Mesodermal cell (in vitro differentiated cells): ENCODE data around the gene HMX3.

Source experiments
- H3K27ac ChIP-seq: 2 replicates; pipeline ENCODE4 v1.7.0; 2013; ENCODE audit warnings: mild to moderate bottlenecking, low read depth, low read length, moderate library complexity; ENCODE audit not compliant: severe bottlenecking
- H3K36me3 ChIP-seq: 2 replicates; pipeline ENCODE4 v1.7.1; 2013; ENCODE audit warnings: mild to moderate bottlenecking, low read length, moderate library complexity; ENCODE audit not compliant: control insufficient read depth, insufficient read depth
- H3K4me1 ChIP-seq: one replicate; pipeline ENCODE4 v1.7.1; 2013; ENCODE audit warnings: mild to moderate bottlenecking, low read length; ENCODE audit not compliant: insufficient read depth, control insufficient read depth, poor library complexity, severe bottlenecking
- H3K4me3 ChIP-seq: 2 replicates; pipeline ENCODE4 v1.7.0; 2013; ENCODE audit warnings: low read length, control low read depth, mild to moderate bottlenecking; ENCODE audit not compliant: insufficient read depth, poor library complexity, severe bottlenecking; ENCODE audit errors: extremely low read depth
- H3K9me3 ChIP-seq: 2 replicates; pipeline ENCODE4 v1.7.1; 2013; ENCODE audit warnings: mild to moderate bottlenecking, low read length, moderate library complexity; ENCODE audit not compliant: control insufficient read depth
- WGBS, 2 experiments: methylation state at CpG; one replicate each; pipeline ENCODE4 v1.1.5; 2013; ENCODE audit warnings: missing lambda C conversion rate in 2 of 2; ENCODE audit not compliant: insufficient coverage in 2 of 2; 5-methylcytosine and 5-hydroxymethylcytosine counted together

The HMX3 gene

DNA sequence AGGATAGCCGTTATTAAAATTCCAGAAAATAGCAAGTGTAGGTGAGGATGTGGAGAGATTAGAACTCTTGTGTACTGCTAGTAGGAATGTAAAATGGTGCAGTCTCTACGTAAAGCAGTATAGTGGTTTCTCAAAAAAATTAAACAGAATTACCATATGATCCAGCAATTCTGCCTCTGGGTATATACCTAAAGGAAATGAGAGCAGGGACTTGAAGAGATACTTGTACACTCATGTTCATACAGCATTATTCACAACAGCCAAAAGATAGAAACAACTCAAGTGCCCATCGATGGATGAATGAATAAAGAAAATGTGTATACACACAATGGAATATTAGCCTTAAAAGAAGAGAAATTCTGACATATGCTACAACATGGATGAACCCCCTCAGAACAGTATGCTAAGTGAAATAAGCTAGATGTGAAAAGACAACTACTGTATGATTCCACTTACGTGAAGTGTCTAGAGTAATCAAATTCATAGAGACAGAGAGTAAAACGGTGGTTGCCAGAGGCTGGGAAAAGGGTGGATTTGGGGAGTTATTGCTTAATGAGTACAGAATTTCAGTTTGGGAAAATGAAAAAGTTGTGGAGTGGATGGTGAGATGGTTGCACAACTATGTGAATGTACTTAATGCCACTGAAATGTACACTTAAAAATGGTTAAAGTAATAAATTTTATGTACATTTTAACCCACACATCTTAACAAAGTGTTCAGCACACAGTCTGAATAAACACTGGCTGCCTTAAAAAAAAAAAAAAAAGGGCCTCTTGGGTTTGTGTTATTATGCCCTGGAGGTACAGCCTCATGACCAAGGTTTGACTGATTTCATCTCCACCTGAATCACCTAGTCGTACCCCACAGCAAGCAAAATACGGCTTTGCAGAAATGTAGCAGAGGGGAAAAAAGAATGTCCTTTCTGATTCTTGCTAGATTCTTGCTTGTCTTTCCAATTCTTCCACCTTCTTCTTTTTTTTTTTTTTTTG is 44.6 kb downstream of the HMX3 start:
- no peak overlapping the region for H3K4me3 ChIP-seq
- no peaks in the 10 kb centered on the region for H3K4me1 ChIP-seq
- H3K27ac ChIP-seq, result no peak overlapping the region
- WGBS, 2 experiments, result 94 to 95% methylated on average over 3 to 4 of the region's 7 CpGs
- H3K9me3 ChIP-seq, result peaks cover 5% of the 10 kb centered on the region
- H3K36me3 ChIP-seq, result peaks cover 31% of the 10 kb centered on the region

DNA sequence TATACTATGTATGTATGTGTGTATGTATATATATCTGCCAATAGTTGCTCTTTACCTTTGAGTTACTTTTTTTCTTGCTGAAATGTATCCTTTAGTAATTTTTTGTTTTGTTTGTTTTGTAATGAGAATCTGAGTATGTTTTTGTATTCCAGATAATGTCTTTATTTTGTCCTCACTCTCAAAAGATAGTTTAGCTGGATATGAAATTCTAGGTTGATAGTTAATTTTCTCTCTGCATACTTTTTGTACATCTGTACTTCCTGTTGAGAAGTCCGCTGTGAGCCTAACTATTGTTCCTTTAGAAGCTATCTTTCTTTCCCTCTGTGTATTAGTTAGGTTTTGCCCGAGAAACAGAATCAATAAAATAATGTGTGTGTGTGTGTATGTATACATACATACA is 48.0 kb downstream of the HMX3 start:
- Histone ChIP-seq H3K4me1 (no peaks in the 10 kb centered on the region), H3K9me3 (peaks cover 5% of the 10 kb centered on the region), H3K27ac (no peak overlapping the region), H3K36me3 (peaks cover 22% of the 10 kb centered on the region), H3K4me3 (no peak overlapping the region)
- no CpG with 5 or more reads among the region's 2 CpGs for WGBS, 2 experiments

DNA sequence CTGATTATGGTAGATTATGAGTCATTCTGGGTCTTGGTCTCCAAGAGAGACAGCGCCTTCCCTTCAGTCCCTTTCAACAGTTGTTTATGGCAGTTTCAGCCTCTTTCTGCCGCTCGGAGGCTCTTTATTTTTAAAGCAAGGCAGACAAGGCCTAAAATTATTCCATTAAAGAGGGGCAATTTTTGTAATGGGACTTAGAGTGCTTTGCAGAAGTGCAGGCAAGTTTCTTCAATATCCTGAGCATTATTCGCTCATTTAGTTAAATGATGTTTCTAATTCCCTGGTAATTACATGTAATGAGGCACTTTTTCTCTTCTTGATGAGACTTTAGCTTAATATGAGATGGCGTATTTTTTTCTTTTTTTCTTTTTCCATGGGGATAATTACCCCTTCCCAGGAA is 52.0 kb downstream of the HMX3 start:
- no peak overlapping the region for H3K4me3 ChIP-seq
- no peak overlapping the region for H3K27ac ChIP-seq
- 83 to 85% methylated on average over 1 to 3 of the region's 5 CpGs for WGBS, 2 experiments
- H3K9me3 ChIP-seq, result peaks cover 5% of the 10 kb centered on the region
- H3K4me1 ChIP-seq, result no peaks in the 10 kb centered on the region
- H3K36me3 ChIP-seq, result peaks cover 38% of the 10 kb centered on the region
